ENCODE measurements around the gene PCDHGA3.
"Not testable (repeated sequence)": the region's sequence is repeated elsewhere in the genome, so short reads cannot be mapped to it uniquely, and the experiment has no call there.

PCDHGA3 gene

GRCh38 chr5:141343242-141343952 lies at the start of gene PCDHGA3:
TSS of gene PCDHGA3 (plus strand) at chr5:141343829. CDS start at chr5:141344034, 205 bp downstream.
- H3K36me3 ChIP-seq (ENCODE audit: control insufficient read depth in 5 of 5, insufficient read depth in 5 of 5, low read length in 5 of 5), result no peaks in the 10 kb centered on the region
- peaks cover 26 to 65% (median 54%) of the 10 kb centered on the region in 5 donors for H3K9me3 ChIP-seq (ENCODE audit: control insufficient read depth in 5 of 5, low read length in 5 of 5)
- peak within 1 kb of the TSS; percentile 52 to 67 (median 61) for H3K4me3 ChIP-seq (ENCODE audit: low read depth in 1 of 5, low read length in 5 of 5)
- H3K27ac ChIP-seq (ENCODE audit: low read depth, low read length), result no peak within 1 kb of the TSS
- H3K4me1 ChIP-seq (ENCODE audit: control insufficient read depth in 5 of 5, insufficient read depth in 5 of 5, low read length in 5 of 5), result peaks cover 0 to 19% (median 9%) of the 10 kb centered on the region in 5 donors
- H3K9ac ChIP-seq (ENCODE audit: low read length in 5 of 5), result peak within 1 kb of the TSS in 1 of 5 donors; percentile 41
- H3K27me3 ChIP-seq (ENCODE audit: control insufficient read depth in 5 of 5, insufficient read depth in 4 of 5, low read length in 5 of 5), result peaks cover 0 to 12% (median 3%) of the 10 kb centered on the region in 5 donors

GRCh38 chr5:141298376-141298775 lies 45.3 kb upstream of the PCDHGA3 start:
- Histone ChIP-seq H3K4me1 (ENCODE audit: control insufficient read depth in 5 of 5, insufficient read depth in 5 of 5, low read length in 5 of 5) (no peaks in the 10 kb centered on the region), H3K4me3 (ENCODE audit: low read depth in 1 of 5, low read length in 5 of 5) (peak overlapping the region in 2 of 5 donors; percentile 7 to 16), H3K9ac (ENCODE audit: low read length in 5 of 5) (no peak overlapping the region), H3K36me3 (ENCODE audit: control insufficient read depth in 5 of 5, insufficient read depth in 5 of 5, low read length in 5 of 5) (peaks cover 0 to 7% (median 0%) of the 10 kb centered on the region in 5 donors), H3K9me3 (ENCODE audit: control insufficient read depth in 5 of 5, low read length in 5 of 5) (peaks cover 23 to 84% (median 74%) of the 10 kb centered on the region in 5 donors), H3K27ac (ENCODE audit: low read depth, low read length) (no peak overlapping the region), H3K27me3 (ENCODE audit: control insufficient read depth in 5 of 5, insufficient read depth in 4 of 5, low read length in 5 of 5) (no peaks in the 10 kb centered on the region)

DNA sequence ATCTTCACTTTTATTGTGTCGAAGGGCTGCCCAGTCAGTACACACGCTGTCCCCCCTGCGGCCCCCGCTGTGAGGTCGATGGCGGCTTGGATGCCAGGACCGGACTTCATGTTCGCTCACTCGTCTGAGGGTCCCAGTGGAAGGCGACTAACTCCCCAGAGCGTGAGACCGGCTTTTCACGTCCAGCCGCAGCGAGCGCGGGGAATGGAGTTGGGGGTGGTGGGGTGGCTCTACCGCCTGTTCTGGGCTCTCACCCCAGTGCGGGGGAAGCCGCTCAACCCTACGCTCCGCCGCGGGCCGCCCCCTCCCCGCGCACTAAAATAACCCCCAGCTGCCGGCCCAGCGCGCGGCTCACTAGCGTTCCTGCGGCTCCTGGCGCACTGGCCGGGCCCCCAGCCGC lies 39.9 kb upstream of the PCDHGA3 start, which contains the start of gene SLC25A2:
TSS of gene SLC25A2 (minus strand) at position 294 of the 400 bp plus-strand sequence. CDS start at position 110, 184 bp downstream.
- Histone ChIP-seq H3K27me3 (ENCODE audit: control insufficient read depth in 5 of 5, insufficient read depth in 4 of 5, low read length in 5 of 5) (no peaks in the 10 kb centered on the region), H3K27ac (ENCODE audit: low read depth, low read length) (no peak within 1 kb of the TSS), H3K9me3 (ENCODE audit: control insufficient read depth in 5 of 5, low read length in 5 of 5) (peaks cover 46 to 87% (median 83%) of the 10 kb centered on the region in 5 donors), H3K4me3 (ENCODE audit: low read depth in 1 of 5, low read length in 5 of 5) (peak within 1 kb of the TSS; percentile 24 to 53 (median 45)), H3K4me1 (ENCODE audit: control insufficient read depth in 5 of 5, insufficient read depth in 5 of 5, low read length in 5 of 5) (no peaks in the 10 kb centered on the region), H3K36me3 (ENCODE audit: control insufficient read depth in 5 of 5, insufficient read depth in 5 of 5, low read length in 5 of 5) (no peaks in the 10 kb centered on the region), H3K9ac (ENCODE audit: low read length in 5 of 5) (no peak within 1 kb of the TSS)

- Histone ChIP-seq H3K9me3 (ENCODE audit: control insufficient read depth in 5 of 5, low read length in 5 of 5) (peaks cover 52 to 84% (median 81%) of the 10 kb centered on the region in 5 donors), H3K36me3 (ENCODE audit: control insufficient read depth in 5 of 5, insufficient read depth in 5 of 5, low read length in 5 of 5) (no peaks in the 10 kb centered on the region), H3K4me1 (ENCODE audit: control insufficient read depth in 5 of 5, insufficient read depth in 5 of 5, low read length in 5 of 5) (no peaks in the 10 kb centered on the region)
Measured at GRCh38 chr5:141306630-141307029, 37.0 kb upstream of the PCDHGA3 start.

DNA sequence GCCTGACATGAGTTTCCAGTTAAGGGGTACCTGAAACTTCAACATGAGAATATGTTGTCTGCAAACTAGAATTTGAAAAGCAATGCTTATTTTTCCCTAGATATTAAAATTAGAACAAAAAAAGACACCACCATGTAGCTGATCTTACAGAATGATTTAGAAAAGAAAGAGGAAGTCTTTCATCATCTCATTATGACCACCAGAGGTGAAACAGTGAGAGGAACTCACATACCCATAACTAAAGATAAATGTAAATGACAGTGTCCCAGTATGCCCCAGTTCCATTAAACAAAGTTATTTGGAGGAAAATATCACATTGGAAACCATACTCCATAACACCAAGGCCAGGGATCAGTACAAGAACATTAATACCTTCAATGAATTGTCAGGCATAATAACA lies 29.9 kb upstream of the PCDHGA3 start:
- Histone ChIP-seq H3K4me1 (ENCODE audit: control insufficient read depth in 5 of 5, insufficient read depth in 5 of 5, low read length in 5 of 5) (no peaks in the 10 kb centered on the region), H3K36me3 (ENCODE audit: control insufficient read depth in 5 of 5, insufficient read depth in 5 of 5, low read length in 5 of 5) (peaks cover 0 to 25% (median 6%) of the 10 kb centered on the region in 5 donors), H3K27me3 (ENCODE audit: control insufficient read depth in 5 of 5, insufficient read depth in 4 of 5, low read length in 5 of 5) (no peaks in the 10 kb centered on the region), H3K9ac (ENCODE audit: low read length in 5 of 5) (no peak overlapping the region), H3K27ac (ENCODE audit: low read depth, low read length) (no peak overlapping the region), H3K9me3 (ENCODE audit: control insufficient read depth in 5 of 5, low read length in 5 of 5) (peaks cover 68 to 89% (median 78%) of the 10 kb centered on the region in 5 donors), H3K4me3 (ENCODE audit: low read depth in 1 of 5, low read length in 5 of 5) (no peak overlapping the region)

More at GRCh38 chr5:141306630-141307029, 37.0 kb upstream of the PCDHGA3 start:
- Histone ChIP-seq H3K27ac (ENCODE audit: low read depth, low read length) (no peak overlapping the region), H3K27me3 (ENCODE audit: control insufficient read depth in 5 of 5, insufficient read depth in 4 of 5, low read length in 5 of 5) (no peaks in the 10 kb centered on the region), H3K4me3 (ENCODE audit: low read depth in 1 of 5, low read length in 5 of 5) (peak overlapping the region in 2 of 5 donors; percentile 32 to 39), H3K9ac (ENCODE audit: low read length in 5 of 5) (no peak overlapping the region)

GRCh38 chr5:141316963-141317362 lies 26.7 kb upstream of the PCDHGA3 start:
- peaks cover 5 to 35% (median 17%) of the 10 kb centered on the region in 5 donors for H3K36me3 ChIP-seq (ENCODE audit: control insufficient read depth in 5 of 5, insufficient read depth in 5 of 5, low read length in 5 of 5)
- peak overlapping the region in 1 of 5 donors; percentile 29 for H3K4me3 ChIP-seq (ENCODE audit: low read depth in 1 of 5, low read length in 5 of 5)
- not testable (repeated sequence) for H3K9ac ChIP-seq (ENCODE audit: low read length in 5 of 5); H3K27me3 ChIP-seq (ENCODE audit: control insufficient read depth in 5 of 5, insufficient read depth in 4 of 5, low read length in 5 of 5); H3K27ac ChIP-seq (ENCODE audit: low read depth, low read length)
- H3K4me1 ChIP-seq (ENCODE audit: control insufficient read depth in 5 of 5, insufficient read depth in 5 of 5, low read length in 5 of 5), result peaks cover 0 to 19% (median 12%) of the 10 kb centered on the region in 5 donors
- peaks cover 64 to 82% (median 70%) of the 10 kb centered on the region in 5 donors for H3K9me3 ChIP-seq (ENCODE audit: control insufficient read depth in 5 of 5, low read length in 5 of 5)

DNA sequence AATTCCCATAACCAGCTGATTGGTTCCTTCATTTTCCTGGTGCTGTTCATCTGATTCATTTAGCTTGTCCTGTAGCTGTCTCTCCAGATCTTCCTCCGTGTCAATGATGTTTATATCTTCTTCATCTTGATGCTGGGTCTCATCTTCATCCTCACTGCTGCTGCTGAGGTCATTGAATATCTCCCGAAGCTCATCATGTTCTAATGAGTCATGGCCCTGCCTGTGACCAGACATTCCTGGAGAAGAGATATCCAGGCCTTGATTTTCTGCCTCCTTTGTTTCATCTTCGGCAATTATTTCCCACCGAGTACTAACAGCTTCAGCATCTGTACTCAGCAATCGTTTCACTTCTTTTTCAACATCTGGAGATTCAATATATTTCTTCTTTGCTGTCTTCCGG lies 24.4 kb upstream of the PCDHGA3 start:
- Histone ChIP-seq H3K4me1 (ENCODE audit: control insufficient read depth in 5 of 5, insufficient read depth in 5 of 5, low read length in 5 of 5) (peaks cover 0 to 19% (median 12%) of the 10 kb centered on the region in 5 donors), H3K27ac (ENCODE audit: low read depth, low read length) (no peak overlapping the region), H3K9me3 (ENCODE audit: control insufficient read depth in 5 of 5, low read length in 5 of 5) (peaks cover 50 to 63% (median 53%) of the 10 kb centered on the region in 5 donors), H3K36me3 (ENCODE audit: control insufficient read depth in 5 of 5, insufficient read depth in 5 of 5, low read length in 5 of 5) (peaks cover 5 to 35% (median 17%) of the 10 kb centered on the region in 5 donors), H3K4me3 (ENCODE audit: low read depth in 1 of 5, low read length in 5 of 5) (peak overlapping the region; percentile 93 to 98 (median 97)), H3K27me3 (ENCODE audit: control insufficient read depth in 5 of 5, insufficient read depth in 4 of 5, low read length in 5 of 5) (no peaks in the 10 kb centered on the region), H3K9ac (ENCODE audit: low read length in 5 of 5) (no peak overlapping the region)

DNA sequence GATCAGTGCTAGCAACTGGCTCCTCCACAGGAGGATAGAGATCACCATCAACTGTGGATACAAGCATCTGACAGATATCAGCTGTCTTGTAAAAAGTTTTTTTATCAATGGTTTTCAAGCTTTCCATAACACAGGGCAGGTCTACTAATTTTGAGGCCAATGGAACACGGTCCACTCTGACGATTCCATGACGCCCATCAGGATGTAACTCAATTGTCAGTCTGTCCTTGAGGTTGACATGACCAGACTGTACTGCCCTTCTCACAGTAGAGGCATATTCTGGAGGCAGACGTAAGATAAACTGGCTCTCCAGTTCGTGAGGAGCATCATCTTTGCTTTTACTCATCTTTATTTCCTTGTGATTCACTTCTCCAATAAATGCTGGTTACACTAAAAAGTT lies 23.9 kb upstream of the PCDHGA3 start:
- Histone ChIP-seq H3K4me3 (ENCODE audit: low read depth in 1 of 5, low read length in 5 of 5) (peak overlapping the region; percentile 93 to 98 (median 97)), H3K27ac (ENCODE audit: low read depth, low read length) (peak overlapping the region; percentile 97), H3K9me3 (ENCODE audit: control insufficient read depth in 5 of 5, low read length in 5 of 5) (peaks cover 45 to 58% (median 48%) of the 10 kb centered on the region in 5 donors), H3K27me3 (ENCODE audit: control insufficient read depth in 5 of 5, insufficient read depth in 4 of 5, low read length in 5 of 5) (no peaks in the 10 kb centered on the region), H3K4me1 (ENCODE audit: control insufficient read depth in 5 of 5, insufficient read depth in 5 of 5, low read length in 5 of 5) (peaks cover 0 to 19% (median 12%) of the 10 kb centered on the region in 5 donors), H3K9ac (ENCODE audit: low read length in 5 of 5) (no peak overlapping the region), H3K36me3 (ENCODE audit: control insufficient read depth in 5 of 5, insufficient read depth in 5 of 5, low read length in 5 of 5) (peaks cover 5 to 35% (median 17%) of the 10 kb centered on the region in 5 donors)

DNA sequence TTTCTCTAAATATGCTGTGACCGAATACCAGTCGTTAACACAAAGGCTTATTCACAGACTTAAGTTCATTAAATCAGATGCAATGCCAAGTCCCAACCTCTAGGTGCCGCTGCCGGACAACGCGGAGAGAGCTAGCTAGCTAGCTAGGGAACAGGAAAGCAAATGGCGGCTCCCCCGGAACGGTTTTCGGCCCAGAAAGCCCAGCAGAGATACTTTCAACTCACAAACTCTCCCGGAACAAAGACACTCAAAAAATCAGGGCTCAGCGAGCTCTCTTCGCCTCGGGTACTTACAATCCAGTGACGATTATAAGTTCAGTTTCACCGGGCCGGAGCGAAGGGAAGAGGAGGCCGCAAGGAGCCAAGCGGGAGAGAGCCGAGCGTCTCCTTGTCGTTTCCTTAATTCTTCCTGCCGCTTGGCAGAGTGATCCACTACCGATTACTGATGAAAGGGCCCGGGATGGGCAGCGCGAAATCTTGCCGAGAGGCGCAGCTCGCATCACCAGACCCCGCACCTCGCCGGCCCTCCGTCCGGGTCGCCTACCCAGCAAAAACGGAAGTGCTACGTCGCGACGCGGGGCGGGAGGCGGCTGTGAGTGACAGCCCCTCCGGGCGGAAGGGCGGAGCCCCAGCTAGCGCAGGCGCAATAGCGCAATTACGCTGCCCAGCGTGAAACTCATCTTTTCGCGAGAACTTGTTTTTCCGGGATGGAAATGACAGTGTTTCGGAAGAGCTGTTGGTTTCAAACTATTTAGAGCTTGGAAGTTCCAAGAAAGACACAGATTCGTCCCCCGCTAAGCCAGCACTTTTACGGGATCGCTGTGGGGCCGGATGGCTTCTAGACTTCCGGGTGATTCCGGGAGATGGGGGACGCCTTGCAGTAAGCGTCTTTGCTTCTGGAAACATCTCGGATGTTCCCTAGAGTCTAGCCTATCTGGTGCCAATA lies 23.1 kb upstream of the PCDHGA3 start, which contains the start of gene TAF7:
TSS of gene TAF7 (minus strand) at position 560 of the 945 bp plus-strand sequence. CDS start 740 bp downstream, outside the sequence.
- peaks cover 0 to 19% (median 12%) of the 10 kb centered on the region in 5 donors for H3K4me1 ChIP-seq (ENCODE audit: control insufficient read depth in 5 of 5, insufficient read depth in 5 of 5, low read length in 5 of 5)
- H3K27ac ChIP-seq (ENCODE audit: low read depth, low read length), result peak within 1 kb of the TSS; percentile 97
- H3K27me3 ChIP-seq (ENCODE audit: control insufficient read depth in 5 of 5, insufficient read depth in 4 of 5, low read length in 5 of 5), result no peaks in the 10 kb centered on the region
- H3K36me3 ChIP-seq (ENCODE audit: control insufficient read depth in 5 of 5, insufficient read depth in 5 of 5, low read length in 5 of 5), result peaks cover 5 to 27% (median 17%) of the 10 kb centered on the region in 5 donors
- H3K4me3 ChIP-seq (ENCODE audit: low read depth in 1 of 5, low read length in 5 of 5), result peak within 1 kb of the TSS; percentile 93 to 98 (median 97)
- H3K9me3 ChIP-seq (ENCODE audit: control insufficient read depth in 5 of 5, low read length in 5 of 5), result peaks cover 37 to 50% (median 40%) of the 10 kb centered on the region in 5 donors
- peak within 1 kb of the TSS; percentile 63 to 98 (median 95) for H3K9ac ChIP-seq (ENCODE audit: low read length in 5 of 5)

All from subcutaneous abdominal adipose tissue (tissue), 5 donors.